ENCODE measurements around the gene ABCG4. TPM values are rescaled to one million over a fixed set of nuclear protein-coding genes. Genes with fewer than 3 reads are reported as not detected.

The ABCG4 gene
- total RNA-seq, 1 experiment from 2014 or later, result 0.39 TPM

DNA sequence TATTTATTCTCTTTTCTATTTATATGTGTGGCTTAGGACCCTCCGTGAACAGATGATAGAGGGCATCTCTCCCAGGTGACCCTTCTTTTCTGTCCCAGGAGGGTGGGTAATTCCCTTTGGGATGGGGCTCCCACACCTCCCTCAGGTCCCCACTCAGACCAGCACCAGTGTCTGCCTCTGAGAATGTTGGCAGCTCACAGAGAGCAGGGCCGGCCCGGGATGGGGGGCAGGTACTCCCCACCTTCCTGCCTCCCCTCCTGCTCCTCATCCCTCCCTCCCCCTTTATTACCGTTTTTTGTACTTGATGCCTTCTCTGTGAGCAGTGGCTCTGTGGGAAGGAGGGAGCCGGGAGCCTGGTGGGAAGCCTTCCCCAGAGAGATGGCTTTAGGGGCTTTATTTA lies 32.3 kb upstream of the ABCG4 start:
- CTCF ChIA-PET, result no interaction called here
- DNase-seq (ENCODE audit: low read depth, low spot score) (no peak), ATAC-seq (no peak)
- POLR2A ChIA-PET, result interaction anchor here (0.6 kb wide), 1 partner anchor 28 kb away, joined by 4 read pairs; no protein-coding TSS in a partner anchor
- H3K4me3 ChIP-seq (ENCODE audit: low read depth in 2 of 2, low read length in 2 of 2), result no peak overlapping the region
- no TSS peak for BruUV-seq (replicated peaks)
- intact Hi-C loops (cut with micrococcal nuclease; ENCODE audit: unreplicated experiment) (no loop called here), in situ Hi-C loops (cut with HindIII; ENCODE audit: low pct_unique_long_range_greater_than_20kb, low sequenced_read_pairs) (no loop called here)
- H3K4me1 ChIP-seq (ENCODE audit: control insufficient read depth, insufficient read depth, low read length), result peaks cover 6% of the 10 kb centered on the region
- H3K9me3 ChIP-seq (ENCODE audit: control insufficient read depth, insufficient read depth, low read depth, low read length), result no peaks in the 10 kb centered on the region
- TF ChIP-seq TCF7L2 (IDR thresholded peaks at IDR 0.05; ENCODE audit: low read depth, low read length), result no peak
- no peak for TF ChIP-seq SIN3A (IDR thresholded peaks at IDR 0.05; ENCODE audit: borderline replicate concordance, insufficient read depth, low read depth, low read length)
- no peak for TF ChIP-seq POLR2AphosphoS5 (IDR thresholded peaks at IDR 0.05; ENCODE audit: low read depth, low read length)
- TF ChIP-seq, protein P1, sequence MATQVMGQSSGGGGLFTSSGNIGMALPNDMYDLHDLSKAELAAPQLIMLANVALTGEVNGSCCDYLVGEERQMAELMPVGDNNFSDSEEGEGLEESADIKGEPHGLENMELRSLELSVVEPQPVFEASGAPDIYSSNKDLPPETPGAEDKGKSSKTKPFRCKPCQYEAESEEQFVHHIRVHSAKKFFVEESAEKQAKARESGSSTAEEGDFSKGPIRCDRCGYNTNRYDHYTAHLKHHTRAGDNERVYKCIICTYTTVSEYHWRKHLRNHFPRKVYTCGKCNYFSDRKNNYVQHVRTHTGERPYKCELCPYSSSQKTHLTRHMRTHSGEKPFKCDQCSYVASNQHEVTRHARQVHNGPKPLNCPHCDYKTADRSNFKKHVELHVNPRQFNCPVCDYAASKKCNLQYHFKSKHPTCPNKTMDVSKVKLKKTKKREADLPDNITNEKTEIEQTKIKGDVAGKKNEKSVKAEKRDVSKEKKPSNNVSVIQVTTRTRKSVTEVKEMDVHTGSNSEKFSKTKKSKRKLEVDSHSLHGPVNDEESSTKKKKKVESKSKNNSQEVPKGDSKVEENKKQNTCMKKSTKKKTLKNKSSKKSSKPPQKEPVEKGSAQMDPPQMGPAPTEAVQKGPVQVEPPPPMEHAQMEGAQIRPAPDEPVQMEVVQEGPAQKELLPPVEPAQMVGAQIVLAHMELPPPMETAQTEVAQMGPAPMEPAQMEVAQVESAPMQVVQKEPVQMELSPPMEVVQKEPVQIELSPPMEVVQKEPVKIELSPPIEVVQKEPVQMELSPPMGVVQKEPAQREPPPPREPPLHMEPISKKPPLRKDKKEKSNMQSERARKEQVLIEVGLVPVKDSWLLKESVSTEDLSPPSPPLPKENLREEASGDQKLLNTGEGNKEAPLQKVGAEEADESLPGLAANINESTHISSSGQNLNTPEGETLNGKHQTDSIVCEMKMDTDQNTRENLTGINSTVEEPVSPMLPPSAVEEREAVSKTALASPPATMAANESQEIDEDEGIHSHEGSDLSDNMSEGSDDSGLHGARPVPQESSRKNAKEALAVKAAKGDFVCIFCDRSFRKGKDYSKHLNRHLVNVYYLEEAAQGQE (IDR thresholded peaks at IDR 0.05; ENCODE audit: insufficient read depth in 1 of 2, low read depth in 2 of 2, low read length in 1 of 2), result no peak
- TF ChIP-seq CTCF (IDR thresholded peaks at IDR 0.05), result no peak
- peaks cover 2% of the 10 kb centered on the region; the same call in 1 of the 2 replicates for H3K36me3 ChIP-seq (ENCODE audit: control insufficient read depth, insufficient read depth, low read length)
- H3K27ac ChIP-seq (ENCODE audit: low read length), result no peak overlapping the region
- no peaks in the 10 kb centered on the region for H3K27me3 ChIP-seq (ENCODE audit: control insufficient read depth, insufficient read depth, low read length)

- CTCF ChIA-PET, result no interaction called here
- POLR2A ChIA-PET, result interaction anchor here (0.6 kb wide), 1 partner anchor 27 kb away, joined by 4 read pairs; no protein-coding TSS in a partner anchor
- BruUV-seq (replicated peaks), result no TSS peak
- H3K9me3 ChIP-seq (ENCODE audit: control insufficient read depth, insufficient read depth, low read depth, low read length), result no peaks in the 10 kb centered on the region
- peaks cover 5% of the 10 kb centered on the region; the same call in 1 of the 2 replicates for H3K36me3 ChIP-seq (ENCODE audit: control insufficient read depth, insufficient read depth, low read length)
- H3K27me3 ChIP-seq (ENCODE audit: control insufficient read depth, insufficient read depth, low read length), result no peaks in the 10 kb centered on the region
- in situ Hi-C loops (cut with HindIII; ENCODE audit: low pct_unique_long_range_greater_than_20kb, low sequenced_read_pairs) (no loop called here), intact Hi-C loops (cut with micrococcal nuclease; ENCODE audit: unreplicated experiment) (no loop called here)
- TF ChIP-seq, protein P1 (IDR thresholded peaks at IDR 0.05; ENCODE audit: insufficient read depth in 1 of 2, low read depth in 2 of 2, low read length in 1 of 2), result no peak
- TF ChIP-seq POLR2AphosphoS5 (IDR thresholded peaks at IDR 0.05; ENCODE audit: low read depth, low read length) (no peak), SIN3A (IDR thresholded peaks at IDR 0.05; ENCODE audit: borderline replicate concordance, insufficient read depth, low read depth, low read length) (no peak), TCF7L2 (IDR thresholded peaks at IDR 0.05; ENCODE audit: low read depth, low read length) (no peak), CTCF (IDR thresholded peaks at IDR 0.05) (no peak)
- H3K27ac ChIP-seq (ENCODE audit: low read length), result no peak overlapping the region
- DNase-seq (ENCODE audit: low read depth, low spot score) (no peak), ATAC-seq (no peak)
- H3K4me1 ChIP-seq (ENCODE audit: control insufficient read depth, insufficient read depth, low read length), result peaks cover 6% of the 10 kb centered on the region
- no peak overlapping the region for H3K4me3 ChIP-seq (ENCODE audit: low read depth in 2 of 2, low read length in 2 of 2)
These were observed 31.7 kb upstream of the ABCG4 start for GRCh38 chr11:119117004-119117706.

Data from Panc1 (cell line).